Hepatocyte (in vitro differentiated cells): ENCODE measurements around the gene TMED5. TPM values are rescaled to one million over a fixed set of nuclear protein-coding genes. Genes with fewer than 3 reads are reported as not detected.

Source experiments
- DNase-seq: peaks from one replicate; pipeline ENCODE4 v3.0.0-alpha.2; 2016; ENCODE audit warnings: low spot score
- H2AFZ ChIP-seq: fragments of 200-600 bp; sonication (generic); 2 replicates; pipeline ENCODE4 v1.6.0; 2016; ENCODE audit warnings: antibody characterized with exemption, mild to moderate bottlenecking
- H3K27ac ChIP-seq: fragments of 200-600 bp; sonication (generic); 2 replicates; pipeline ENCODE4 v1.5.1; 2016; ENCODE audit warnings: mild to moderate bottlenecking
- H3K27me3 ChIP-seq: fragments of 200-600 bp; sonication (generic); 2 replicates; pipeline ENCODE4 v1.6.1; 2016
- H3K36me3 ChIP-seq: fragments of 200-600 bp; sonication (generic); replicated peaks from 2 replicates; pipeline ENCODE4 v1.5.1; 2016; ENCODE audit warnings: low read depth; ENCODE audit not compliant: insufficient read depth
- H3K4me1 ChIP-seq: fragments of 200-600 bp; sonication (generic); 2 replicates; pipeline ENCODE4 v1.5.1; 2016; ENCODE audit warnings: mild to moderate bottlenecking, moderate library complexity; ENCODE audit not compliant: insufficient read depth
- H3K4me2 ChIP-seq: fragments of 200-600 bp; sonication (generic); 2 replicates; pipeline ENCODE4 v1.6.0; 2016
- H3K4me3 ChIP-seq: fragments of 200-600 bp; sonication (generic); 2 replicates; pipeline ENCODE4 v1.5.1; 2016; ENCODE audit warnings: mild to moderate bottlenecking
- H3K79me2 ChIP-seq: fragments of 200-600 bp; sonication (generic); 2 replicates; pipeline ENCODE4 v1.6.0; 2017; ENCODE audit warnings: mild to moderate bottlenecking
- H3K9me2 ChIP-seq: fragments of 200-600 bp; sonication (generic); replicated peaks from 2 replicates; pipeline ENCODE4 v1.6.0; 2017; ENCODE audit warnings: mild to moderate bottlenecking; ENCODE audit not compliant: insufficient read depth
- H3K9me3 ChIP-seq: fragments of 200-600 bp; sonication (generic); 2 replicates; pipeline ENCODE4 v1.5.1; 2016; ENCODE audit warnings: low read depth, mild to moderate bottlenecking
- H4K20me1 ChIP-seq: fragments of 200-600 bp; sonication (generic); 2 replicates; pipeline ENCODE4 v1.6.0; 2016; ENCODE audit warnings: mild to moderate bottlenecking; ENCODE audit not compliant: insufficient read depth, poor library complexity, severe bottlenecking
- EZH2 ChIP-seq: fragments of 200-600 bp; sonication (generic); IDR thresholded peaks from 2 replicates; pipeline ENCODE4 v1.6.1; 2016; ENCODE audit warnings: antibody characterized with exemption, mild to moderate bottlenecking, borderline replicate concordance
- EZH2phosphoT487 ChIP-seq: fragments of 200-600 bp; sonication (generic); IDR thresholded peaks from one replicate; pipeline ENCODE4 v1.6.1; 2018; ENCODE audit warnings: antibody characterized with exemption, mild to moderate bottlenecking, low read depth, moderate library complexity; ENCODE audit not compliant: unreplicated experiment, severe bottlenecking
- WGBS: methylation state at CpG from one replicate; pipeline ENCODE4 v1.1.6; 2016; ENCODE audit warnings: low lambda C conversion rate; ENCODE audit errors: missing lambda C conversion rate; 5-methylcytosine and 5-hydroxymethylcytosine counted together
- polyA plus RNA-seq: library from polyadenylated mRNA; unstranded; fragments of >200 nt; fragmentation: Nextera tagmentation; extraction: Ambion mirVana; gene quantifications from 2 replicates; pipeline ENCODE4 v1.2.1, GENCODE V29; 2016
- total RNA-seq: library from RNA; depleted of rRNA; stranded (reverse); fragments of >200 nt; gene quantifications from 2 replicates; pipeline ENCODE4 v1.2.3, GENCODE V29; 2014
- TF ChIP-seq, protein P1 (sequence below): fragments of 200-600 bp; sonication (generic); IDR thresholded peaks from 2 replicates; pipeline ENCODE4 v1.5.1; 2016; ENCODE audit warnings: antibody characterized with exemption, mild to moderate bottlenecking; ENCODE audit not compliant: poor library complexity

TMED5 gene
- total and polyA plus RNA-seq, 2 experiments from 2014 or later, result 78.2 to 119 TPM

DNA sequence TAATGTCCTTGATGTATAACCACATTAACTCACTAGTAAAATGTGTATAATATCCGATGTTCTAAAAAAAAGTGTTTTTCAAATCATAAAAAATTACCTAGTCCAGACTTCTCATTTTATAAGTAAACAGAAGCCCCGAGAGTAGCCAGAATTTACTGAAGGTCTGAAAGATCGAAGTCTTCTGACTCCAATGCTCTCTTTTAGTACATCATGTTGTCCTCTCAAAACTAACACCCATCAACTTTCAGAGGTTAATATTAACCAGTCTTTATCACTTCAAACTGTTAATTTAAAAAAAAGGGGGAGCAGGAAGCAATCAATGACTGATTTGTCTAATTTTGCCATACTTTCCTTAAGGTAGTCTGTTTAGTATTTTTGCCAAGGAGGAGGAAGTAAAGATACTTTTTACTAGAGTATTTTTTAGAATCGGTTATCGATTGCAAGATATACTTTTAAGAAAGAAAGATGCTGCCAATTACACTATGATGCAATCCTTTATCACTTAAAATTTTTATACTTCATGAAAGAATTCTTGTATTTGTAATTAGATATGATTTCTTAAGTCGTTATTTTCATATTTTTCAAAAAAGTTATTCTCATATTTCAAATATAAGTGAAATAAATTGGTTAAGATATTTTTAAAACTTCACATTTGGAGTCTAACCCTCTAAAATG is 25.8 kb upstream of the TMED5 start:
- no peaks in the 10 kb centered on the region for H3K4me1 ChIP-seq

DNA sequence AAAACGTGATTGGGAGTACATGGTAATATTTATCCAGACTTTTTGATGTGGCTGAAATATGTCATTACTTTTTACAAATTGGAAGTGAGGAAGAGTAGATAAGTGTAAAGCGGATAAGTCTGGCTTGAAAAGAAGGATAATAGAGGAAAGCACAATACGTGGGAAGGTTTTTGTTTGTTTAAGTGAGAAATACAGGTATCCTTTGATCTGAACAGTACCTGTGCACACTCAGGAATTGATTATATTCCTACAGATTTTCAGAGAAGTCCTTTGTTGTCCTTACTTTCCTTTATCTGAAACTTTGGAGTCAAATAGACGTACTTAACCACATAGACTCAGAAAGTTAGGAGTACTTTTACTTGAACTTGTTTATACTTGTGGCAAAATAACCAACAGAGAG is 20.5 kb upstream of the TMED5 start:
- Histone ChIP-seq H3K4me1 (no peaks in the 10 kb centered on the region), H3K27ac (no peak overlapping the region), H3K4me3 (no peak overlapping the region), H4K20me1 (no peaks in the 10 kb centered on the region), H3K9me2 (no peaks in the 10 kb centered on the region), H3K4me2 (no peak overlapping the region), H3K79me2 (no peaks in the 10 kb centered on the region), H3K9me3 (no peaks in the 10 kb centered on the region), H3K36me3 (no peaks in the 10 kb centered on the region), H2AFZ (no peak overlapping the region), H3K27me3 (no peaks in the 10 kb centered on the region)
- TF ChIP-seq EZH2, result no peak
- TF ChIP-seq, protein P1, sequence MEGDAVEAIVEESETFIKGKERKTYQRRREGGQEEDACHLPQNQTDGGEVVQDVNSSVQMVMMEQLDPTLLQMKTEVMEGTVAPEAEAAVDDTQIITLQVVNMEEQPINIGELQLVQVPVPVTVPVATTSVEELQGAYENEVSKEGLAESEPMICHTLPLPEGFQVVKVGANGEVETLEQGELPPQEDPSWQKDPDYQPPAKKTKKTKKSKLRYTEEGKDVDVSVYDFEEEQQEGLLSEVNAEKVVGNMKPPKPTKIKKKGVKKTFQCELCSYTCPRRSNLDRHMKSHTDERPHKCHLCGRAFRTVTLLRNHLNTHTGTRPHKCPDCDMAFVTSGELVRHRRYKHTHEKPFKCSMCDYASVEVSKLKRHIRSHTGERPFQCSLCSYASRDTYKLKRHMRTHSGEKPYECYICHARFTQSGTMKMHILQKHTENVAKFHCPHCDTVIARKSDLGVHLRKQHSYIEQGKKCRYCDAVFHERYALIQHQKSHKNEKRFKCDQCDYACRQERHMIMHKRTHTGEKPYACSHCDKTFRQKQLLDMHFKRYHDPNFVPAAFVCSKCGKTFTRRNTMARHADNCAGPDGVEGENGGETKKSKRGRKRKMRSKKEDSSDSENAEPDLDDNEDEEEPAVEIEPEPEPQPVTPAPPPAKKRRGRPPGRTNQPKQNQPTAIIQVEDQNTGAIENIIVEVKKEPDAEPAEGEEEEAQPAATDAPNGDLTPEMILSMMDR, result no peak
- WGBS, result 83% methylated on average over 4 of the region's 4 CpGs
- no peak for DNase-seq

More for the DNA sequence above, 25.8 kb upstream of the TMED5 start:
- DNase-seq, result no peak
- Histone ChIP-seq H3K4me3 (no peak overlapping the region), H3K36me3 (no peaks in the 10 kb centered on the region), H3K9me3 (no peaks in the 10 kb centered on the region), H3K4me2 (no peak overlapping the region), H3K27me3 (no peaks in the 10 kb centered on the region), H3K27ac (no peak overlapping the region), H2AFZ (no peak overlapping the region), H4K20me1 (no peaks in the 10 kb centered on the region), H3K9me2 (no peaks in the 10 kb centered on the region), H3K79me2 (no peaks in the 10 kb centered on the region)
- WGBS, result 88% methylated on average over 6 of the region's 6 CpGs
- TF ChIP-seq EZH2phosphoT487 (no peak), EZH2 (no peak)
- TF ChIP-seq, protein P1, result no peak

DNA sequence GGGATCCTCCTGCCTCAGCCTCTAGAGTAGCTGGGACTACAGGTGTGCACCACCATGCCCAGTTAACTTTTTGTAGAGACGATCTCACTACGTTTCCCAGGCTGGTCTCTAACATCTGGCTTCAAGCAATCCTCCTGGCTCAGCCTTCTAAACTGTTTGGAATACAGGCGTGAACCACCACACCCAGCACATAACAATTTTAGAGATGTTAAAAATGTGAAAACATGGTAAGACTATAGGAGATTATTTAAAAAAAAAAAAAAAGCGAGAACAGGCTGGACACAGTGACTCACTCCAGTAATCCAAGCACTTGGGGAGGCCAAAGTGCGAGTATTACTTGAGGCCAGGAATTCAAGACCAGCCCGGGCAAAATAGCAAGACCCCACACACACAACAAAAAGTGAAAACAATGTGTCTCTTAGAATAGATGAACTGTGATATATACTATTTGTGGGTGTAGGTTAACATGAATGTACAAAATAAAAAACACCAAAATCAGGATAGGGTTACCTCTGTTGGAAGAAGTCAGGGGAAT is 19.9 kb upstream of the TMED5 start:
- Histone ChIP-seq H3K4me1 (no peaks in the 10 kb centered on the region), H2AFZ (no peak overlapping the region), H3K27me3 (no peaks in the 10 kb centered on the region), H3K4me3 (no peak overlapping the region), H3K4me2 (no peak overlapping the region), H3K27ac (no peak overlapping the region), H4K20me1 (no peaks in the 10 kb centered on the region), H3K36me3 (no peaks in the 10 kb centered on the region), H3K9me2 (no peaks in the 10 kb centered on the region), H3K79me2 (no peaks in the 10 kb centered on the region), H3K9me3 (no peaks in the 10 kb centered on the region)
- DNase-seq, result no peak
- WGBS, result 92% methylated on average over 6 of the region's 6 CpGs
- TF ChIP-seq EZH2phosphoT487 (no peak), EZH2 (no peak)
- TF ChIP-seq, protein P1, result no peak
